Activated T-cell treated with anti-CD3 and anti-CD28 coated beads for 24 hours (primary cell): ENCODE results near the gene NHSL2.

Experiments
- DNase-seq: peaks from one replicate; pipeline ENCODE4 v3.0.0-alpha.2; 2020; ENCODE audit warnings: low read depth

NHSL2 gene

GRCh38 chrX:72182924-72183323 lies 272.3 kb downstream of the NHSL2 start:
- DNase-seq, result no peak

DNA sequence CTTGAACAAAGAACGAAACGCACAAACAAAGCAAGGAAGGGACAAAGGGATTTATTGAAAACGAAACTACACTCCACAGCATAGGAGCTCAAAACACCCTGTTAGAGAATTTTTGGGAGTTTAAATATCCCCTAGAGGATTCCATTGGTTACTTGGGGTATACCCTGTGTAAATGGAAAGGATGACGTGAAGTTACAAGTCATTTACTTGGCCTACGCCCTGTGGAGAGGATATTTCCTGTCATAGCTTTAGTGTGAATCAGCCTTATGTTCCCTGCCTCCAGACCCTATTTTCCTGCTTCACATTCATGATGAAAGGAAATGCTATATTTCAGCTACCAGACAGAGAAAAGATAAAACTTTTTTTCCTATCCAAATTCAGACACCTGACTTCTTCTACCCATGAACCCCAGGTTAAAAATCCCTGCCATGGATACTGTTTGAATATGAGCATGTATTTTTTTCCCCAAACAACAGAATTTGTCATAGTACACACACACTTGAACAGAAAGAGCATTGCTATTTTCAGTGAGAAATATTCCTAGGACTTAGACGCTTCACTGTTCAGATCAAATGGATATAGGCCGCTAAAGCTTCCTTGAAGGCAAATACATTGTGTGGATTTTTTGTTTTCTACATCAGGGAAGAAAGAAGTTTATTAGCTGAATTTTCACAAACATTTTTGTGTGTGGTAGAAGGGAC lies 291.3 kb downstream of the NHSL2 start:
- no peak for DNase-seq
